GM12801 (cell line): Measurements from ENCODE around the gene PPM1H.

Experiments used
- CTCF ChIP-seq: IDR thresholded peaks from one replicate; pipeline ENCODE4 v1.5.1; 2011; ENCODE audit warnings: control low read depth; ENCODE audit not compliant: insufficient read length; ENCODE audit errors: extremely low read depth

PPM1H gene

GRCh38 chr12:62860501-62861411, 74.2 kb downstream of the PPM1H start:
- TF ChIP-seq CTCF = no peak

- TF ChIP-seq CTCF = no peak
Measured at GRCh38 chr12:62860020-62860419, 74.9 kb downstream of the PPM1H start.

- no peak for TF ChIP-seq CTCF
Measured at GRCh38 chr12:62859321-62859737, 75.6 kb downstream of the PPM1H start.

- TF ChIP-seq CTCF = no peak
Measured at GRCh38 chr12:62856454-62856853, 78.5 kb downstream of the PPM1H start.

- TF ChIP-seq CTCF = no peak
Measured at GRCh38 chr12:62854024-62854423, 80.9 kb downstream of the PPM1H start.

- TF ChIP-seq CTCF = no peak
Measured at GRCh38 chr12:62849398-62849797, 85.6 kb downstream of the PPM1H start.

GRCh38 chr12:62848418-62848817, 86.5 kb downstream of the PPM1H start:
- no peak for TF ChIP-seq CTCF
